Measurements from ENCODE around the gene INPP5A. TPM values are rescaled to one million over a fixed set of nuclear protein-coding genes. Genes with fewer than 3 reads are reported as not detected.

The INPP5A gene
- total and polyA plus RNA-seq, 2 of the 13 experiments (the other 11 are each of a cell fraction or from before 2014, with no cell fraction given): 17.5 to 37.9 TPM

DNA sequence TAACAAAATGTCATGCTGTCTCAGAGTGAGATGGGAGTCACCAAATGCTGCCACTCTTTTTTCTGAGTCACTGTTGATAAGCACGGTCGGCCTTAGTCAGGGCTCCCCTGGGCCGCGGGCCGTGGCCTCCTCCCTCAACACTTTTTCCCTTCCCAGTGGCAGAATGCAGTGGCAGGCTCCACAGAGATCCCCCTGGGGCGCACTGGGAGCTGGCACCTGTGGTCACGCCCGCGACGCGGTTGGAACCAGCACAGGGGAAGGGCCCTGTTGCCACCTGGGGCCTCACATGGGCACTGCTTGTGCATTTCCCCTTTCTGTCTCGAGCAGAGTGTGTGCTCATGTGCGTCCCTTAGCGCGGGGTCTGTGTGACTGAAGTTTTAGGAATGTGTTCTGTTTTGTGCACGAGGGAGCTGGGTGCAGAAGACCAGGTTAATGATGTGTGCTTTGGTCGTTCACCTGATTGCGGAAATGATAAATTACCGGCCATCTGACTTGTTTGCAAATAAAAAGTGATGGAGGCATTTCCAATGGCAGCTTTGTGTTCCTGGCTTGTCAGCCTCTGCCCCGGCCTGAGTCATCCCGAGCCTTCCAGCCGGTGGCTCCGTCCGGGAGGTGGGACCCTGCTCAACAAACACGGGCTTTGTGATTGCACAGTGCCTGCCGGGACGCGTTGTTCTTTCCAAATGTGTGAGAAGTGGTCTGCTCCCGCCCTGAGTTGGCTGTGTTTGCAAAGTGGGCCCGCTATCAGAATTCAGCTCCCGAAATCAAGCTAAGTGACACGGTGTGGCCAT is 147.7 kb downstream of the INPP5A start (continued):
- TF ChIP-seq ZNF430 (CRISPR knock-in tag; IDR thresholded peaks at IDR 0.05) (no peak), HOXA7 (CRISPR knock-in tag; IDR thresholded peaks at IDR 0.05) (no peak), STAT5B (CRISPR knock-in tag; IDR thresholded peaks at IDR 0.05) (no peak), ARNTL (CRISPR knock-in tag; IDR thresholded peaks at IDR 0.05) (no peak), CEBPG (CRISPR knock-in tag; IDR thresholded peaks at IDR 0.05) (peak; percentile 47), ADNP (CRISPR knock-in tag; IDR thresholded peaks at IDR 0.05) (no peak), ZSCAN20 (CRISPR knock-in tag; IDR thresholded peaks at IDR 0.05; ENCODE audit: borderline replicate concordance) (no peak), ZFAT (CRISPR knock-in tag; conservative IDR thresholded peaks at IDR 0.05) (no peak), ZNF773 (CRISPR knock-in tag; IDR thresholded peaks at IDR 0.05; ENCODE audit: borderline replicate concordance) (no peak), MAFF (IDR thresholded peaks at IDR 0.05; ENCODE audit: low read depth, low read length) (no peak), BCL6 (CRISPR knock-in tag; IDR thresholded peaks at IDR 0.05) (no peak), RBM39 (IDR thresholded peaks at IDR 0.05; ENCODE audit: low read depth, low read length, poor library complexity, severe bottlenecking) (no peak), ZNF24 (IDR thresholded peaks at IDR 0.05) (no peak)
- TF ChIP-seq, protein P1, sequence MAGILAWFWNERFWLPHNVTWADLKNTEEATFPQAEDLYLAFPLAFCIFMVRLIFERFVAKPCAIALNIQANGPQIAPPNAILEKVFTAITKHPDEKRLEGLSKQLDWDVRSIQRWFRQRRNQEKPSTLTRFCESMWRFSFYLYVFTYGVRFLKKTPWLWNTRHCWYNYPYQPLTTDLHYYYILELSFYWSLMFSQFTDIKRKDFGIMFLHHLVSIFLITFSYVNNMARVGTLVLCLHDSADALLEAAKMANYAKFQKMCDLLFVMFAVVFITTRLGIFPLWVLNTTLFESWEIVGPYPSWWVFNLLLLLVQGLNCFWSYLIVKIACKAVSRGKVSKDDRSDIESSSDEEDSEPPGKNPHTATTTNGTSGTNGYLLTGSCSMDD (CRISPR knock-in tag; IDR thresholded peaks at IDR 0.05): no peak
- TF ChIP-seq, protein P2, sequence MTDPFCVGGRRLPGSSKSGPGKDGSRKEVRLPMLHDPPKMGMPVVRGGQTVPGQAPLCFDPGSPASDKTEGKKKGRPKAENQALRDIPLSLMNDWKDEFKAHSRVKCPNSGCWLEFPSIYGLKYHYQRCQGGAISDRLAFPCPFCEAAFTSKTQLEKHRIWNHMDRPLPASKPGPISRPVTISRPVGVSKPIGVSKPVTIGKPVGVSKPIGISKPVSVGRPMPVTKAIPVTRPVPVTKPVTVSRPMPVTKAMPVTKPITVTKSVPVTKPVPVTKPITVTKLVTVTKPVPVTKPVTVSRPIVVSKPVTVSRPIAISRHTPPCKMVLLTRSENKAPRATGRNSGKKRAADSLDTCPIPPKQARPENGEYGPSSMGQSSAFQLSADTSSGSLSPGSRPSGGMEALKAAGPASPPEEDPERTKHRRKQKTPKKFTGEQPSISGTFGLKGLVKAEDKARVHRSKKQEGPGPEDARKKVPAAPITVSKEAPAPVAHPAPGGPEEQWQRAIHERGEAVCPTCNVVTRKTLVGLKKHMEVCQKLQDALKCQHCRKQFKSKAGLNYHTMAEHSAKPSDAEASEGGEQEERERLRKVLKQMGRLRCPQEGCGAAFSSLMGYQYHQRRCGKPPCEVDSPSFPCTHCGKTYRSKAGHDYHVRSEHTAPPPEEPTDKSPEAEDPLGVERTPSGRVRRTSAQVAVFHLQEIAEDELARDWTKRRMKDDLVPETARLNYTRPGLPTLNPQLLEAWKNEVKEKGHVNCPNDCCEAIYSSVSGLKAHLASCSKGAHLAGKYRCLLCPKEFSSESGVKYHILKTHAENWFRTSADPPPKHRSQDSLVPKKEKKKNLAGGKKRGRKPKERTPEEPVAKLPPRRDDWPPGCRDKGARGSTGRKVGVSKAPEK (CRISPR knock-in tag; IDR thresholded peaks at IDR 0.05; ENCODE audit: borderline replicate concordance): no peak
- TF ChIP-seq, protein P3, sequence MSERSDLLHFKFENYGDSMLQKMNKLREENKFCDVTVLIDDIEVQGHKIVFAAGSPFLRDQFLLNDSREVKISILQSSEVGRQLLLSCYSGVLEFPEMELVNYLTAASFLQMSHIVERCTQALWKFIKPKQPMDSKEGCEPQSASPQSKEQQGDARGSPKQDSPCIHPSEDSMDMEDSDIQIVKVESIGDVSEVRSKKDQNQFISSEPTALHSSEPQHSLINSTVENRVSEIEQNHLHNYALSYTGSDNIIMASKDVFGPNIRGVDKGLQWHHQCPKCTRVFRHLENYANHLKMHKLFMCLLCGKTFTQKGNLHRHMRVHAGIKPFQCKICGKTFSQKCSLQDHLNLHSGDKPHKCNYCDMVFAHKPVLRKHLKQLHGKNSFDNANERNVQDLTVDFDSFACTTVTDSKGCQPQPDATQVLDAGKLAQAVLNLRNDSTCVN (CRISPR knock-in tag; IDR thresholded peaks at IDR 0.05; ENCODE audit: borderline replicate concordance): no peak
- TF ChIP-seq, protein P4, sequence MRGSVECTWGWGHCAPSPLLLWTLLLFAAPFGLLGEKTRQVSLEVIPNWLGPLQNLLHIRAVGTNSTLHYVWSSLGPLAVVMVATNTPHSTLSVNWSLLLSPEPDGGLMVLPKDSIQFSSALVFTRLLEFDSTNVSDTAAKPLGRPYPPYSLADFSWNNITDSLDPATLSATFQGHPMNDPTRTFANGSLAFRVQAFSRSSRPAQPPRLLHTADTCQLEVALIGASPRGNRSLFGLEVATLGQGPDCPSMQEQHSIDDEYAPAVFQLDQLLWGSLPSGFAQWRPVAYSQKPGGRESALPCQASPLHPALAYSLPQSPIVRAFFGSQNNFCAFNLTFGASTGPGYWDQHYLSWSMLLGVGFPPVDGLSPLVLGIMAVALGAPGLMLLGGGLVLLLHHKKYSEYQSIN (CRISPR knock-in tag; IDR thresholded peaks at IDR 0.05; ENCODE audit: borderline replicate concordance): no peak
- TF ChIP-seq, protein P5, sequence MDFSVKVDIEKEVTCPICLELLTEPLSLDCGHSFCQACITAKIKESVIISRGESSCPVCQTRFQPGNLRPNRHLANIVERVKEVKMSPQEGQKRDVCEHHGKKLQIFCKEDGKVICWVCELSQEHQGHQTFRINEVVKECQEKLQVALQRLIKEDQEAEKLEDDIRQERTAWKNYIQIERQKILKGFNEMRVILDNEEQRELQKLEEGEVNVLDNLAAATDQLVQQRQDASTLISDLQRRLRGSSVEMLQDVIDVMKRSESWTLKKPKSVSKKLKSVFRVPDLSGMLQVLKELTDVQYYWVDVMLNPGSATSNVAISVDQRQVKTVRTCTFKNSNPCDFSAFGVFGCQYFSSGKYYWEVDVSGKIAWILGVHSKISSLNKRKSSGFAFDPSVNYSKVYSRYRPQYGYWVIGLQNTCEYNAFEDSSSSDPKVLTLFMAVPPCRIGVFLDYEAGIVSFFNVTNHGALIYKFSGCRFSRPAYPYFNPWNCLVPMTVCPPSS (IDR thresholded peaks at IDR 0.05): no peak
- TF ChIP-seq, protein P6, sequence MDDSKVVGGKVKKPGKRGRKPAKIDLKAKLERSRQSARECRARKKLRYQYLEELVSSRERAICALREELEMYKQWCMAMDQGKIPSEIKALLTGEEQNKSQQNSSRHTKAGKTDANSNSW (CRISPR knock-in tag; IDR thresholded peaks at IDR 0.05; ENCODE audit: borderline replicate concordance): no peak
- TF ChIP-seq, protein P7, sequence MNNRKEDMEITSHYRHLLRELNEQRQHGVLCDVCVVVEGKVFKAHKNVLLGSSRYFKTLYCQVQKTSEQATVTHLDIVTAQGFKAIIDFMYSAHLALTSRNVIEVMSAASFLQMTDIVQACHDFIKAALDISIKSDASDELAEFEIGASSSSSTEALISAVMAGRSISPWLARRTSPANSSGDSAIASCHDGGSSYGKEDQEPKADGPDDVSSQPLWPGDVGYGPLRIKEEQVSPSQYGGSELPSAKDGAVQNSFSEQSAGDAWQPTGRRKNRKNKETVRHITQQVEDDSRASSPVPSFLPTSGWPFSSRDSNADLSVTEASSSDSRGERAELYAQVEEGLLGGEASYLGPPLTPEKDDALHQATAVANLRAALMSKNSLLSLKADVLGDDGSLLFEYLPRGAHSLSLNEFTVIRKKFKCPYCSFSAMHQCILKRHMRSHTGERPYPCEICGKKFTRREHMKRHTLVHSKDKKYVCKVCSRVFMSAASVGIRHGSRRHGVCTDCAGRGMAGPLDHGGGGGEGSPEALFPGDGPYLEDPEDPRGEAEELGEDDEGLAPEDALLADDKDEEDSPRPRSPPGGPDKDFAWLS (CRISPR knock-in tag; IDR thresholded peaks at IDR 0.05; ENCODE audit: borderline replicate concordance): no peak

Measured in HepG2 (cell line).